Measurements from ENCODE around the gene VPS33A.

The VPS33A gene

DNA sequence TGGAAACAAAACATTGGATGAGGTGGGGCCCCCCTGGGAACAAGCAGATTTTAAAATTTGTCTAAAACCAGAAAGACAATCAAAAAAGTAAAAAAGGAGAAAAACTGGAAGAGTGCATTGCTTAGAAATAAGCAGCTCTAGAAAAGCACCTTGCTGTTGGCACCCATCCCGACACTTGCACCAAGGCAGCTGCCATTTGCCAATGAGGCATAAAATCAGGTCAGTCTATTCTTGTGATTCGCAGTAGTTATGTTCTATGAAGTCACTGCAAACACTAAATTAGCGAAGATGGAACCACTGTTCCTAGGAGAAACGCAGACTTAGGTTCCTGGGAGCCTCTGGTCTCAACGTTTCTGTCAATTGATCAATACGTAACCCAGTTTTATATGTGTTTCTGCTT lies 16.2 kb downstream of the VPS33A start:
- no peak for DNase-seq

DNA sequence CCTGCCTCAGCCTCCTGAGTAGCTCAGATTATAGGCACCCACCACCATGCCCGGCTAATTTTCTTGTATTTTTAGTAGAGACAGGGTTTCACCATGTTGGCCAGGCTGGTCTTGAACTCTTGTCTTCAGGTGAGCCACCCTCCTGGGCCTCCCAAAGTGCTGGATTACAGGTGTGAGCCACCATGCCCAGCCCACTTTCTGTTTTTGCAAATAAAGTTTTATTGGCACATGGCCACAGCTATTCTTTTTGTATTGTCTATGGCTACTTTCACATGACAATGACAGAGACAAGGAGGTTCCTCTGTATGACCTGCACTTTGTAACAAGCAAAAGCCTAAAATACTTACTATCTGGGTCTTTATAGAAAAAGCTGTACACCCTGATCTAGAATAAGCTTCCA lies 20.7 kb downstream of the VPS33A start:
- no peak for DNase-seq

DNA sequence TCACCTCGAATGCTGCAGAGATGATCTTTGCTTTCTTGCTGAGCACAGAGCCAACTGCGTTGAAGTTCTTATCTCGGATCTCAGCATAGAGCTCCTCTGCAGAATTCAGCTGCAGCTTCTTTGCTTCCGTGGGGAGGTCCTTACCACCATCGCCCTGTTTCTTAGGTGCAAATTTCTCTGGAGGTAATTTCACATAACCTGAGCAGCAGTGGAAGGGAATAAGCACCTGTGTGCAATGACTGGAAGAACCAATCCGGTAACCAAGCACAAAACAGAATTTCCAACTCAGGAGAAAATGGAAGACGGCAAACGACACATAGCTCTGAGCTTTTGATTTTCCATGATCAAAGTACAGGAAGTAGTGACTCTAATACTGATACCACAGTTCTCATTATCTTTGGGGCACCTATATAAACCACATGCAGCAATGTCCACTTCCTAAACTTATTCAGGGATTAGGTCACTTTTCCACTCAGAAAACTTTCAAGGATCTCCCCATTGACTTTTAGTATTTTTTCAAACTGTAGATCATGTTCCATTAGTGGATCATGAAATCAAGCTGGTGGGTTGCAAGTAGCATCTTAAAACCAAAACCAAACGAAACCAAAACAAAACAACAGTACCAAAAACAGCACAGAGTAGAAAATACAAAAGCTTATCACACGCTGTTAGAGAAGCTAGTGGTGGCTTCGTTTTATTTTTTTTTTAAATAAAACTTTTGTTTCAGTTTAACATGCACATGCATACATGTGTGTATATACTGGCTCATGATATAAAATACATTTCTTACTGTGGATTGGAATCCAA lies 21.5 kb downstream of the VPS33A start:
- DNase-seq, result no peak

DNA sequence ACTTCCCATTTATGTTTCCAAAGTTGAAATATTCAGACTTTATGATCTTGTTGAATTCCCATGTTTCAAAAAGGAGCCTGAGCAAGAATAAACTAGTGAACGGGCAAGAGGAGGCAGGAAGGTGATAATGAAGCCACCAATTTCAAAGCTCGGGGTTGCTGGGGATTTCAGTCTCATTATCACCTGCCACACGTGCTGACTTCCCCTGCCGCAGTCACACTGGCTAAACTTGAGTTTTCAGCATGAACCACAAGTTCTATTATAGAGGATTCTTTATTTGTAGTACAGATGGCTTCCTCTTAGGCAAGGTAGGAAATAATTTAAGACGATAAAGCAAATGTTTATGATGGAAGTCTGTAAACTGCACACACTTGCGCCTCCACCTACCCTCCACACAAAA lies 22.3 kb downstream of the VPS33A start:
- DNase-seq, result no peak

DNA sequence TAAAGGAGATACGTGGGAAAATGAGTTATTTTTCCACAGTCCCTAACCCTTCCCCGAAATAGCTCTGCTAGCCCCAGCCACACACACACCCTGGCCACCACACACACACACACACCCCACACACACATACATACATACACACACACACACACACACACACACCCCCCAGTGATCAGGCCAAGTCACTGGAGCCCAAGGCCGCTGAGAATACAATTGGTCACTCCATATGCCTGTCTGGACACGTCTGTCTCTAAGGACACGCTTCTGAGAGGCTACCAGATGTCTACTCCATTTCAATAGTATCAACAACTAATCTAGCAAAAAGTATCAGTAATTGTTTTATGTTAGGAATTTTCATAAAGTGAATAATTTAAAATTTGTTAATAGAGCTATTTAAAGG lies 27.4 kb downstream of the VPS33A start:
- DNase-seq, result no peak

DNA sequence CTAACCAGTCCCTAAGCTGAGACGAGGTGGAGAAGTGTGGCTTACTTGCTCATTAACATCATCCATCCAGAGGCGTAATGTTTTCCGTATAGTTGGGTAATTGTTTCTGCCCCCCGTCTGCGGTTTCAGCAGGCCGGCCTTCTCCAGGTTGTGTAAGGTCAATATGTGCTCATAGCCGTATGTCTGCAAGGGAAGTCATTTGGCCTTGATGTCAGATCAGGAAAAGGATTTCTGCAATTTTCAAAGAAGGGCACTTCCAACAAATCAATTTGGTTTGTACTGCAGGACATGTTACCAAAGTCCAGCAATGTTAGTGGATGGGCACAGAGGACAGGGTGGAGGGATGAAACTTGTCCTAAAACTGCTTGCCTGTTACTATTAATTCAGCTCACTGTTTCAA lies 30.6 kb downstream of the VPS33A start:
- DNase-seq, result peak; percentile 6 to 22 (median 17)

DNA sequence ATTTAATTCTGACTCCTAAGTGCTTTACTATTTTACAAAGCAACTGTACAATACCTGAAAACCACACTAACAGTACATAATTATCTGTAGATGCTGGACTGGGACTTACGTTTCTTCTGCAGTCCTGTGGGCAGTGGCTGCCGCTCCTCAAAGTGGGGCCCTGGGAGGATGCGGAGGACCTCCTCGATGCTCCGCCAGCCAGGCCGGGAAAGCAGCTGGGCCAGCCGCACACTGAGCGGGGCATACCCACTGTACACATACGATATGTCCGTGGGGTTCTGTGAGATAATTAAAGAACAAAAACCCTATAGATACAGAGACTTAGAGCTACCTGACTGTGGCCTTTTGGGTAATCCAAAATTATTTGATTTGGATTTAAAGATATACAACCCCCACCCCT lies 33.6 kb downstream of the VPS33A start:
- no peak for DNase-seq

DNA sequence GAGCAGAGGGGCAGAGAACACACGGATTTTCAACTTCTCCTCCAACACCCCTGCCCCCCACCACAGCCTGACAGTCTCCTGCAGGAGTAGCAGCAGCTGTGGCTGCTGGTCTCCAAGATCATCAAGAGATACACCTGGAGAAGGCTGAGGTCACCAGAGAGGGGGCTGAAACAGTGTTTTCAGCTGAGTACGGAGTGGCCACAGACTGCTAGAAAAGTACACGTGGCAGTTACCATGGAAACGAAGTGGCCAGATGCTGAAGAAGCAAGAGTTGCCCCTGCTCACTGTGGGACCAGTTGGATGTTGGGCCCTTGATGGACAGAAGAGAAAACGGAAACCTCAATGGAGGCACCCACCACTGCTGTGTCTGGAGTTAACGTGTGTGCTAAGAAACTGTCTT lies 35.5 kb downstream of the VPS33A start:
- DNase-seq, result no peak

DNA sequence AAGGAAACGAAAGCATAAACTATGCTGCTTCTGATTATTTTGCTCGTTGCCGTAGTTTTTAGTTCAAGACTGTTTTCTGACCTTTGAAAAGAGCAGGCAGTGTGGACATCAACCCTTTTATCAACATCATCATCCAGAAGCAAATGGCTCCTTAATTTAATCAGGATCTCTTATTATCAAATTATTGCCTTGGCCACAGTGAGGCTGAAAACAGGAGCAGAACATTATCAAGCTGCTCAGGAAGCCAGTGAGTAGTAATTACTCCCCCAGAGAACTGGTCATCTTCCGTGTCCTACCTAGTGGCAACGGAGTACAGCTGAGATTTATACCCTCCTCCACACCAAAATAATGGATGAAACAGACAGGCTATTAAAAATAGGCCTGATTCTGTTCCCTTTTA lies 38.2 kb downstream of the VPS33A start:
- no peak for DNase-seq

DNA sequence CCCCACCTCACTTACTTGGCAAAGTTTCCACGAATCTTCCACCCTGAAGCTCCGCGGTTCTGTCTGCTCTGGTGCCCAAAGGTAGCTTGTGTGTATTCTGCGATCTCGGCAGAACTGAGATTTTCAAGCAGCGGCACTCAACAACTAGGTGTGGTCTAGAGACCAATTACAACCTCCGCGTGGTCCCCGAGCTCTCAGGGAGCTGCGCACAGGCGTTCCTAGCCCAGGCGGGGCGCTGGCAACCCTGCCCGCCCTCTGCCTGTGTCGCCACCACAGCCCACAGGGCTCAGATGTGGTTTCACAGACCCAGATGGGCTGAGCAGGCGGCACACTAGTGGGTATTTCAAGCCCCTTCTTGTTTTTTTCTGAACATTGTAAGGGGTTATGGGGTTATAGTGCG lies 39.0 kb downstream of the VPS33A start:
- DNase-seq, result no peak

DNA sequence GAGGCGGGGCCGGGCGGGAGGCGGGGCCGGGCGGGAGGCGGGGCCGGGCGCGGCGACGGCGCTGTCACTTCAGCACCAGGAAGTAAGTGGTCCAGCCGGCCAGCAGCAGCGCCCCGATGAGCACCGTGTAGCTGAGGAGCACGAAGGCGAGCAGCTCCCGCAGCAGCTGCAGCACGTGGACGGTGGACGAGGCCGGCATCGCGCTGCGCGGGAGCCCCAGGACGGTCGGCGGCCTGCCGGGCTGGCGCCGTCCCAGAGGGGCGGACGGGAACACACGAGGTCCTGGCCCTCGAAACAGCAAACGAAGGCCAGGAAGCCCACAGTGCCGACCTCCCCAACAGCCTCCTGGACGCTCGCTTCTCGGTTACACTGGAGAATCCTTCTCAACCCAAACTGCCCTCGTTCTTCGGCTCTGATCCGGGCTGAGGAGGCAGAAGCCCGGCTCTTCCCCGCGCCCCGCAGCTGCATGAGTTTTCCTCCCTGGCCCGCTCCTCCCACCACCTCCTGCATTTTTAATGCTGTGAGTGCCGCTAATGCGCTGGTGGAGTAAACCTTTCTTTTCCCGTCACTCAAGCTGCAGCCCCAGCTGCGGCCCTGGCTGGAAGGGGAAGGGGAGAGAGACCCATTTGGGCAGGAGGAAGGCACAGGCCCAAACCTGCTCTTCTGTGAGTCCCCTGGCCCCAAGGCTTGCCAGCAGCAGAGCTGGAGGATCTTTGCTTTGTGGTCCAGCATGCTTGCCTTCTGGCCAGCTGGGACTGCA lies 39.7 kb downstream of the VPS33A start:
- no peak for DNase-seq

DNA sequence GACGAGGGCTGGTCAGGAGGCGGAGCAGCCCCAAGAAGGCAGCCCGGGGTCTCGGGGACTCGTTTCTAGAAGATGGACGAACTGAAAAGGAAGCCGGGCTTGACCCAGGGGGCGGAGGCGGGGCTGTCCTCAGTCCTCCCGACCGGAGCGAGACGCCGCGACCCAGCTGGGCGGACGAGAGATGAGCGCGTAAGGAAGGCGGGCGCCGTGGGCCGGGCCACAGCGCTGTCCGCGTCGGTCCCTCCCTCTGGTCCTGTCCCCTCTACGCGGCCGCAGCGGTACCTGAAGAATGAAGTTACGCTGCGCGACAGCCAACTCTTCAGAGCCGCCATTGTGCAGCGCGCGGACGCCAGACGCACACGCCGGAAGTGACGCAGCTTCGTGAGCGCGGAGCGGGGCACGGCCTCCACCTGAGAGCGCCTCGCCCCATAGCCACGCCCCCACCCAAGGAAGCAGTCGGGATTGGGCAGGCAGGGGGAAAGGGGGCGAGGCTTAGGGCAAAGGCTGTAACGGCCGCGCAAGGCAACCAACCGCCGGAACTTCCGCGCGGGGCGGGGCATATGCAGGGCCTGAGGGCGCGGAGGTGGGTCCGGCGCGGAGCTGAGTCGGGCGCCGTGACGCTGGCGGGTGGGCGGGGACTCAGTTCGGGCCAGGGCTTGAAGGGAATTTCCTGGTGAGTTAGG lies 40.5 kb downstream of the VPS33A start, which contains the start of gene DIABLO:
DIABLO (minus strand) TSS at position 370 of the 683 bp plus-strand sequence; CDS start at position 332, 38 bp downstream.
- peak; percentile 100 for DNase-seq

DNA sequence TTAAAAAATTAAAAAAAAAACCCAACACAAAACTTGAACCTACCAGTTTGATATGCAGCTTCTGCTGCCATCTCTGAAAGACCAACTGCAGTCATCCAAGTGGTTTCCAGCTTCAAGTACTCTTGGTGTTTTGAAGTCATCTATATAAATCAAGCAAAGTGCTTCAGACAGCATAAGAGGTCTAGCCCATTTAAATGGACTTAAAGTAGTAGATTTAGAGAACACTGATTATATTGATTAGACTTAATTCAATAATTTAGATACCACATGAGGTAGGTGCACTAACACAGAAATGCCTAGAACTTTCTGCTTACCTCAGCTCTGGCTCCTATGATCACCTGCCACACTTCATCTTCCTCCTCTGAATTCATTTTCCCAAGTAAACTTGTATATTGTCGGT lies 49.8 kb downstream of the VPS33A start:
- DNase-seq, result no peak

DNA sequence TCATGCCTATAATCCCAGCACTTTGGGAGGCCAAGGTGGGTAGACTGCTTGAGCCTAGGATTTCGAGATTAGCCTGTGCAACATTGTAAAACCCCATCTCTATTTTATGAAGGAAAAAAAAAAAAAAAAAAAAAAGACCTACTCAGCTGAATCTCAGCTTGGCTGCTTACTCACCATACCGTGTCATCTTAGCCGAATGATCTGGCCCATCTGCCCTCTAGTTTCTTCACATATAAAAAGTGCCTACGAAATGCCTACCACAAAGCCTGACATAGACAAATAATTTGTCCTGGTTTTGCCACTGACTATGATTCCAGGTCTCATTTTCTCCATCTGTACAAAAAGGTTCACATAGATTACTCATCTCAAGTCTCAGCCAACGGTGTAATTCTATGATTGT lies 50.5 kb downstream of the VPS33A start:
- DNase-seq, result peak; percentile 53 to 73 (median 55)

DNA sequence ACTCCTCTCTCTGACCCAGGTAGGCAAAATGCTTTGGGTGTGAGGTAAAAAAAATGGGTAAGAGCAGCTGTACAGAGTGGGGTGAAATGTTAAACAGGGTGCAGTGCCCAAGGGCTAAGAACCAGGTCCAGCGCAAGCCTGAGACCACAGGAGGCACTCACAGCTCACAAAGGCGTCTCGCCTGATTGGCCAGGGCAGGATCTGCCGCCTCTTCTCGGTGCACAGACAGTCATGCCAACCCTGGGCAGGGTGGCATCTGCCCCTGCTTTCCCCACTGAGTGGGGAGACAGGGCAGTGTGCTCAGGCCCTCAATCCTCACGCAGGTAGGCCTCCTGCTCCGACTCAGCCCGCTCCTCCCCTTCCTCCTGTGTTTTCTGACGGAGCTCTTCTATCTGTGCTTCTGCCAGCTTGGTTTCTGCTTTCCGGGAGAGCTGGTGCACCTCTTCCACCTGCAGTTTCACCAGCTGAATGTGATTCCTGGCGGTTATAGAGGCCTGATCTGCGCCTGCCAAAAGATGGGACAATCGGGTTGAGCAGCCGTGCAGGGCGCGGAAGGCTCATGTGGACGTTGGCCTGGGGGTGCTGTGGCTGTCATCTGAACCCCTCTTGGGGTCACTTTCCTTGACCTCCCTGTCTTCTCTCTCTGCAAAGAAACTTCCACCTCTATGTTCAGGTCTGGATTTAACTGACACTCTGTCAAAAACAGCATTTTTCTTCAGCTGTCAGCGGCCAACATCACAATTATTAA lies 58.0 kb downstream of the VPS33A start:
- DNase-seq, result no peak

DNA sequence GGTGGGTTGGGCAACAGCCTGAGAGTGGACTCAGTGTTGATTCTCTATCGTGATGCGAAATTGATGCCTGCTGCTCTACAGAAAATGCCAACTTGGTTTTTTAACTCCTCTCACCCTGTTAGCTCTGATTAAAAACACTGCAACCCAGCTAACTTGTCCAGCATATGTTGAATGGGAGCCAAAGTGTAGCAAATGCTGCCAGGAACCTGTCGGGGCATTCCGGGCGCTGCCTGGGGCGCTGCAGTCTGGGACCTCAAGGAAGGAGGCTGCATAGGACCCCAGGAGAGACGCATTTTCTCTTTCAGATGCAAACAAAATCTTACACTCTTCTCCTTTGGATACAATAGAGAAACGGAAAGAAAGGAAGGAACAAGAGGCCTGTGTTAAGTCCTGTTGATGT lies 58.9 kb downstream of the VPS33A start:
- no peak for DNase-seq

DNA sequence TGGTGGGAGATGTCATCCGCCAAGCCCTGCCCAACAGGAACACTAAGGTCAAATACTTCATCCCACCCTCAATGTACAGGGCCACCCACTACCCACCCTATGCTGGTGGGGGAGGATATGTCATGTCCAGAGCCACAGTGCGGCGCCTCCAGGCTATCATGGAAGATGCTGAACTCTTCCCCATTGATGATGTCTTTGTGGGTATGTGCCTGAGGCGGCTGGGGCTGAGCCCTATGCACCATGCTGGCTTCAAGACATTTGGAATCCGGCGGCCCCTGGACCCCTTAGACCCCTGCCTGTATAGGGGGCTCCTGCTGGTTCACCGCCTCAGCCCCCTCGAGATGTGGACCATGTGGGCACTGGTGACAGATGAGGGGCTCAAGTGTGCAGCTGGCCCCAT lies 59.3 kb downstream of the VPS33A start:
- DNase-seq, result no peak

DNA sequence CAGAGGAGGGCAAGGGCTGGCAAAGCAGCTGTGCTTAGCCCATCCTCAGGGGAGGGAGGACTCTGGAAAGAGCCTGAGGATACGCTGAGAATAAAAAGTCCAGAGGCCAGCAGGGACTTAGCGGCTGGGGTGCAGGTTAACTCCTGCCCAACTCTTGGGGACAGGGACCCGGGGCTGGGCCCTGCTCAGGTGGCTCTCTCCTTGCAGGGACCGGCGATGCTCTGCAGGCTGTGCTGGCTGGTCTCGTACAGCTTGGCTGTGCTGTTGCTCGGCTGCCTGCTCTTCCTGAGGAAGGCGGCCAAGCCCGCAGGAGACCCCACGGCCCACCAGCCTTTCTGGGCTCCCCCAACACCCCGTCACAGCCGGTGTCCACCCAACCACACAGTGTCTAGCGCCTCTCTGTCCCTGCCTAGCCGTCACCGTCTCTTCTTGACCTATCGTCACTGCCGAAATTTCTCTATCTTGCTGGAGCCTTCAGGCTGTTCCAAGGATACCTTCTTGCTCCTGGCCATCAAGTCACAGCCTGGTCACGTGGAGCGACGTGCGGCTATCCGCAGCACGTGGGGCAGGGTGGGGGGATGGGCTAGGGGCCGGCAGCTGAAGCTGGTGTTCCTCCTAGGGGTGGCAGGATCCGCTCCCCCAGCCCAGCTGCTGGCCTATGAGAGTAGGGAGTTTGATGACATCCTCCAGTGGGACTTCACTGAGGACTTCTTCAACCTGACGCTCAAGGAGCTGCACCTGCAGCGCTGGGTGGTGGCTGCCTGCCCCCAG lies 60.0 kb downstream of the VPS33A start:
- no peak for DNase-seq

DNA sequence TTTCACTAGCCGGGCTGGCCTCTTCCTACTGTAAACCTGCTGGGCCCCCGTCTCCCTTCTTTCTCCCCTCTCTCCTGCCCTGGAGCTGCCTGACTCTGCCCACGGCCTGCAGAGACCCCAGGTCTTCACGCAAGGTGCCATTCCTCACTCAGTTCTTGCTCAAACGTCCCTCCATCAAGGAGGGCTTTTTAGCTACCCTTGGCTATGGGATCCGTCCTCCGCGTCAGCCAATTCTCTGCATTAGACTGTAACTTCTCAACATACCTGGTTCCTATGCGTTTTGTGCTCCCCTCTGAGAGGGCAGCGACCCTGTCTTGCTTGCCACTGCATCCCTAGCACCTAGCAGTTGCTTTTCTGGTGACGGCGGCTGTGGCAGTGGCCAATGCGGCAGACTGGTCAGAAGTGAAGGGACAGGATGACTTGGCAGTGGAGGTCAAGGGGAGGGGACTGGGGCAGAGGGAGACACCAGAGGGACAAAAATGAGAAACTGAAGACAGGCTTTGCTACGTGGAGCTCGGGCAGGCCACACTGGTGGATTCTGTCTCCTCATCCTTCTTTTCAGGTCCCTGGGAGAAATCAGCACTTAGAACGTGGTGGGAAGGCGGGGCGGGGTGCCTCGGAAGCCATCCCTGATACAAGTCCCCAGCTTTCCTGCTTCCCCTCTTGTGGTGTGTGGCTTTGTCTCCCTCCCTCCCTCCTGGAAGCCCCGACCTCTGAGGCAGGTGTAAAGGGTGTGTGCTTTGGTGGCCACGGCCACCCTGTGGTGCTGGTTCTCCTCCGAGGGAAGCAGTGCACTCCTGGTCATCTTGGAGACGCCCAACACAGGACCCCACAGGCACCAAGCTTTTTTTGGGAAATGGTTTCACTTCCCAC lies 61.0 kb downstream of the VPS33A start:
- DNase-seq, result no peak

DNA sequence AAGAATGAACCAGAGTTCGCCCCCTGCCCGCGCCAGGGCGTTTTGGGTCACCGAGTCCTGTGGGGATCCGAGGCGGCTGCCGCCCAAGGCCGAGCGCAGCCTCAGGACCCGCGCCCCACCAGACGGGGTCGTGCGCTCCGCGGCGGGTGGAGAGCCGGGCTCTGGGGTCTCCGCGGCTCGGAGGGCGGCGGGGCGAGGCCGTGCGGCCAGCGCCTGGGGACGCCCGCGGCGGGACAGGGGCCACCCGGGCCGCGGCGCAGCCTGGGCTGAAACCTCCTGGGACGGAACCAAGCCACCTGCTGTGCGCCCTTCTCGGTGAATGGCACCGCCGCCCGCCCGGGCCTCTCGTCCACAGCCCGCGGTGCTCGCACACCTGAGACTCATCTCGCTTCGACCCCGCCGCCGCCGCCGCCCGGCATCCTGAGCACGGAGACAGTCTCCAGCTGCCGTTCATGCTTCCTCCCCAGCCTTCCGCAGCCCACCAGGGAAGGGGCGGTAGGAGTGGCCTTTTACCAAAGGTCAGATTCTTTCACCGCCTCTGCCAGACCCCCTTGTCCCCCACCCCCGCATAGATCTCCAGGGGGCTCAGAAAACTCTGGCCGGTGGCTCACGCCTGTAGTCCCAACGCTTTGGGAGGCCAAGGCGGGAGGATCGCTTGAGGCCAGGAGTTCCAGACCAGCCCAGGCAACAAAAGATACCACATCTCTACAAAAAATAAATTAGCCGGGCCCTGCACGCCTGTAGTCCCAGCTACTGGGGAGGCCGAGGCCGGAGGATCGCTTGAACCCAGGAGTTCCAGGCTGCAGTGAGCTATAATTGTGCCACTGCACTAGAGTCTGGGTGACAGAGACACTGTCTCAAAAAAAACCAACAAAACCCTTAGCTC lies 61.9 kb downstream of the VPS33A start:
- peak in 1 of 3 donors; percentile 13 for DNase-seq
